ENCODE results near the gene DCLK3. TPM values are rescaled to one million over a fixed set of nuclear protein-coding genes. Genes with fewer than 3 reads are reported as not detected.

Gene DCLK3
- total RNA-seq, 1 donor from 2014 or later: not detected

DNA sequence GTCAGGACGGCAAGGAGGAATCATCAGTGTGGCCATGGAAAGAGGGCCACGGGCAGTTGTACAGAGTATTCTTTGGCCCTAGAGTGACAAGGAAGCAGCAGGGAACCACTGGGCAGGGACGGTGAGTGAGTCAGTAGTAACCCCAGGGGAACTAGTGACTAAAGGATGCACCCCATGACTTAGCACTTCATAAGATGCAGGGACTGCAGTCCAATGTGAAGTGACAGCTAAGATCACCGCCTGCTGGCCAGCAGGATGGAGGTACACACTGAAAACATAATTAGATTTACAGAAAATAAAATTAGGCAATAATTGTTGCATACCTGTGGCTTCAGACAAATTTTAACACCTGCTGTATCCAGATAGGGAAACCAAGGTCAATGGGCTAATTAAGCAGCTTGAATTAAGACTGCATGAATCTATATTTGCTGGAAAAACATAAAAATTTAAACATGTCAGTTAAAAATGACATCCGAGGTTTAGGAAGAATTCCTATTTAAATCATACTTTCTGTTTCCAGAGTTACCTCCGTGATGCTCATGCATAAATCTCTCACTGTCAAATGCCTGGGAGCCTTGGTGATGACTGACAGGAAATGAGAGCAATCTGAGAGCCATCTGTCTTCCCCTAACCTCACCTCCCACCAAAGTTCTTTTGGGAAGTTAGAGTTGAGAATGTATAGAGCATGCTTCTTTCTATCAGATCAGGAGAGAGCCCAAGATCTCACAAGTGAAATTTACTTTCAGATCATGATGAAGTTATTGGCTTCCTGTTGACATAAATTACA is 56.5 kb downstream of the DCLK3 start:
- DNase-seq (ENCODE audit: low read depth): peak; percentile 30

GRCh38 chr3:36705015-36705414 is 59.3 kb downstream of the DCLK3 start:
- DNase-seq (ENCODE audit: low read depth): no peak

GRCh38 chr3:36704280-36704679 is 60.1 kb downstream of the DCLK3 start:
- no peak for DNase-seq (ENCODE audit: low read depth)

DNA sequence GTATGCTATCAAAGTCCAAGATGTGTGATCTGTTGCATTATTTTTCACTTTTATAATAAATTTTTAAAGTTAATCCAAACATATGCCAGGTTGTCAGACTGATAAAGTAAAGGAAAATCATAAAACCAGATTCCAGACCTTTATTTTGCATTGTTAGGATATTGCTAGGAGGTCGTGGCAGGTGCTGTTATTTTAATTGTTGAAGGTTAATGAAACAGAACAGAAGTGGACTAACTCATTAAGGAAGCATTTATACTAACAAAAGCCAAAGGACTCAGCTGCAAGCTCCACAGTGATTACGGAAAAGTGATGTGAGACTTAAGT is 63.1 kb downstream of the DCLK3 start:
- DNase-seq (ENCODE audit: low read depth): peak; percentile 28

- DNase-seq (ENCODE audit: low read depth): peak; percentile 72
Measured at GRCh38 chr3:36700537-36701248, 63.7 kb downstream of the DCLK3 start.

DNA sequence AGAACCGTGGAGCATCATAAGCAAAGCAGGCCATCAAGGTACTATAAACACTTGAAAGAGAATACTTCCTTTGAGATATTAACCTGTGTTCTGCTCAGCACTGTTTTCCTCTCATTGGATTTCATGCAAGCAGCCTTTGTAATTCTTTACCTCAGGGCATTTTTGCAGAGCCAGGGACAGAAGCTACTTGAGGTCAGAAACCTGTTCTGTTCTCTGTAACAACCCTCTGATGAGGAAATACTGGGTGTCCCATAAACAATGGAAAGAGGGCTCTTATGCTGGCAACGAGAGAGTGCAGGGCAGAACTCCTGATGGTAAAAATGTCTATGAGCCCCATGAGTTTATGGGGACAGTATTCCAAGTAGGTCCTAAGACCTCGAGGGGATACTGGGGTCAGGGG is 66.0 kb downstream of the DCLK3 start:
- DNase-seq (ENCODE audit: low read depth): peak; percentile 69

GRCh38 chr3:36697229-36698001 is 66.9 kb downstream of the DCLK3 start:
- DNase-seq (ENCODE audit: low read depth): no peak

DNA sequence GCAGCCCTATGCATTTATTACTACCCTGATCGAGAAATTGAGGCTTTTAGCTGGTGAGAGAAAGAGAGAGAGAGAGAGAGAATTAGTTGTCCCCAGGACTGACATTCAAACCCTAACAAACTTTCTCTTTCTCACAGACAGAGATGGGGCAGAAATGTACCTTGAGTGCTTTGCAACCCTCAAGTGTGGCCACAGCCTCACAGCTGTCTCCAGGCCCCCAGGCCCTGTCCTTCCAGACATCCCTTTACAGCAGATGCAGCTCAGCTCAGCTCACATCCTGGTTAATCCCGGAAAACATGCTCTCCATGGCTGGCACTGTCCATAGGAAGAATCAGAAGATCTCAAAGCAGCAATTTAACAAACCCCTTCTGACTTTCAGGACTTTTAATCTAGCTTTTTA is 67.6 kb downstream of the DCLK3 start:
- no peak for DNase-seq (ENCODE audit: low read depth)

DNA sequence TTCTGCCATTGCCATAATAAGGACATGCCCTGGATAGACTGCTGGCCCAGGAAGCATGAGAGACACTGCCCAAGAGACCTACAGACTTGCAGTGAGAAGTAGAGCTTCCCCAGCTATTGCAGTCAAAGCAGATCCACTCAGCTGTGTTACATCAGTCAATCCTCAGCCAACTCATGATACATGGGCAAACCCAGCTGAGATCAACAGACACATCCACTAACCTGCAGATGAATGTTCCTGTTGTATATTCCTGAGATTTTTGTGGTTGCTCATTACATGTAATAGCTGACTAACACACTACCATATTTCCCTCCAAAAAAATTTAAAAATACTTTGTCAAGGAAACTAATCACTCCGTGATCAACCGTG is 68.6 kb downstream of the DCLK3 start:
- peak; percentile 43 for DNase-seq (ENCODE audit: low read depth)

DNA sequence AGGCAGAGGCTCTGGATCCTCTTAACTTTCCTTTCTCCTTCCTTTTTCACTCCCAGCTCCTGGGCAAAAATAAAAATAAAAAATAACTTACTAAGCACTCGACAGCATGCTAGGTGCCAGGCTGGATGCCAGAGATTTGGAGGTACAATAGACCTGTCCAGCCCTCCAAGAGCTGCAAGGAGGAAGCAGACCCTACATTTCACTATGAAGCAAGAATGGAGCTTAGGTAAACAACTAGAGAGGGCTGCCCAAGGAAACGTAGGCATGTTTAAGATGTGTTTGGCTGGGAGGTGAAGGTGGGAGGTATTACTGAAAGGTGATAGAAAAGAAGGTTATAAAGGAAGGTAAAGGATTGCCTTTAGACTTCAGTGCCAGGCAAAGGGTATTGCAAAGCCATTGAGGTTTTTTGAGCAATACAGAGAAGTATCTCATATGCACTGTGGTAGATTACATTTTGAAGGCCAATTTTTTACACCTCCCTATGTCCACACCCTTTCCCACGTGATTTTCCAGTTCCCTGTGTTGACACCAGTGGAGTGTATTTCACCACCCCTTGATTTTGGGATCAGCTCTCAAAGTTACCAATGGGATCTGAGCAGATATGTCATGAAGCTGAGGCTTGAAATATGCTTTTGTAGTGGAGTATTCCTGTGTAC is 69.1 kb downstream of the DCLK3 start:
- no peak for DNase-seq (ENCODE audit: low read depth)

- no peak for DNase-seq (ENCODE audit: low read depth)
Measured at GRCh38 chr3:36693670-36694069, 70.7 kb downstream of the DCLK3 start.

DNA sequence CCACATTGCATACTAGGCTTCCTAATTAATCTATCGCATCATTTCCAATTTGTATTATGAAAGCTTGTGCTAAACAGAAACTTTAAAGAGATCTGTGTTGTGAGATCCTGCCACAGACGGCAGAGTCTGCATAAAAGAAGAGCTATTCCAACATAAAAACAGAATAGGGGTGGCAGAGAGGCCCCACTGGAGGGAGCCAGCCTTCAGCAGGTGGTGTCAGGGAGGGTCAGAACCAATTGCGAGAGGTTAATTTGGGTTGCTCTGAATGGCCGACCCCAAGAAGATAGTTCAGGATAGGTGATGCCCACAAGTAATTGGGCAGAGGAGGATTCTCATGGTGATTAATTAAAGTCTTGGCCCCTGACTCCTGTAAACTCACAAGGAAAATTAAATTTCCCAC is 74.8 kb downstream of the DCLK3 start:
- DNase-seq (ENCODE audit: low read depth): no peak

GRCh38 chr3:36688815-36689214 is 75.5 kb downstream of the DCLK3 start:
- DNase-seq (ENCODE audit: low read depth): no peak

DNA sequence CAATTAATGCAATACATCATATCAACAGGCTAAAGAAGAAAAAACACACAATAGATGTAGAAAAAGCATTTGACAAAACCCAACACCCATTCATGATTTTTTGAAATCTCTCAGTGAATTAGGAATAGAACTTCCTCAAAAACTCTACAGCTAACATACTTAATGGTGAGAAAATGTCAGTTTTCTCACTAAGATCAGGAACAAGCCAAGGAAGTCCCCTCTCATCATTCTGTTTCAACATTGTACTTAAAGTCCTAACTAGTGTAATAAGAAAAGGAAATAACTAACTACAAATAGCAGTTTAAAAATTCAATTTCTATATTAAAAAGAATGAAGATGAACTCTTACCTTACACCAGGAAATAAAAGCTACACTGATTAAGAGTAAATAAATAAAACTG is 77.8 kb downstream of the DCLK3 start:
- DNase-seq (ENCODE audit: low read depth): no peak

DNA sequence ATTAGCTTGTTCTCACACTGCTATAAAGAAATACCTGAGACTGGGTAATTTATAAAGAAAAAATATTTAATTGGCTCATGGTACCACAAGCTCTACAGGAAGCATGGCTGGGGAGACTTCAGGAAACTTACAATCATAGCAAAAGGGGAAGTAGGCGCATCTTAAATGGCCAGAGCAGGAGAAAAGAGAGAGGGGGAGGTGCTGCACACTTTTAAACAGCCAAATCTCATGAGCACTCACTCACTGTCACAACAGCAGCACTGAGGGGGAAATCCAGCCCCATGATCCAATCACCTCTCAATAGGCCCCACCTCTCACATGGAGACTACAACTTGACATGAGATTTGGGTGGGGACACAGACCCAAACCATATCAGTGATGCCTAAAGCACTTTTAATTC is 82.5 kb downstream of the DCLK3 start:
- DNase-seq (ENCODE audit: low read depth): no peak

DNA sequence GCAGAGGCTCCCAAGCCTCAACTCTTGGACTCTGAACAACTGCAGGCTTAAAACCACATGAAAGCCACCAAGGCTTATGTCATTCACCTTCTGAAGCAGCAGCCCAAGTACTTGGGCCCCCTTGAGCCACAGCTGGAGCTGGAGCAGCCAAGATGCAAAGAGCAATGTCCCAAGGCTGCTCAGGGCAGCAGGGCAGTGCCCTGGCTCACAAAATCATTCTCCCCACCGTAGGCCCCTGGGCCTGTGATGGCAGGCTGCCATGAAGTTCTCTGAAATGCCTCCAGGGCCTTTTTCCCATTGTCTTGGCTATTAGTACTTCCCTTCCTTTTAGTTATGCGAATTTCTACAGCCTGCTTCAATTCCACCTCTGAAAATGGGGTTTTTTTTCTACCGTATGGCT is 83.4 kb downstream of the DCLK3 start:
- no peak for DNase-seq (ENCODE audit: low read depth)

DNA sequence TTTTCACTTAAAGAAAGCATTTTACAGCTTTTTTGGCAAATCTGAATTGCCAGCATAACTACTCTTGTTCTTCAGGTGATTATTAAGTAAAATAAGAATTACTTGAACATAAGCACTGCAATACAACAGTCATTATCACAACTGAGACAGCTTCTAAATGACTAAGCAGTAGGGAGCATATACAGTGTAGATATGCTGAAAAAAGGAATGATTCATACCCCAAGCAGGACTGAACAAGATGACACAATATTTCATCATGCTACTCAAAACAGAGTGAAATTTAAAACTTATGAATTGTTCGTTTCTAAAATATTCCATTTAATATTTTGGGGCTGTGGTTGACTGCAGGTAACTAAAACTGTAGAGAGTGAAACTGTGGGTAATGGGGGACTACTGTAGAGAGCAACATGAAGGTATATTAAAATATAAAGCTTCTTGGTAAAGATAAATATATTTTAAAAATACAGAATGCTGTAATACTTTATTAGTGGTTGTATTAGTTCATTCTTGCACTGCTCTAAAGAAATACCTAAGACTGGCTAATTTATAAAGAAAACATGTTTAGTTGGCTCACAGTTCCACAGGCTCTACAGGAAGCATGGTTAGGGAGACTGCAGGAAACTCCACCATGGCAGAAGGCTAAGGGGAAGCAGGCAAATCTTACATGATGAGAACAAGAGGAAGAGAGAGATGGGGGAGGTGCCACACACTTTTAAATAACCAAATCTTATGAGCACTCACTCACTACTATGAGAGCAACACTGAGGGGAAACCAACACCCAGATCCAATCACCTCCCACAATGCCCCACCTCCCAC is 84.8 kb downstream of the DCLK3 start:
- peak; percentile 73 for DNase-seq (ENCODE audit: low read depth)

GRCh38 chr3:36678216-36679013 is 85.9 kb downstream of the DCLK3 start:
- peak; percentile 39 for DNase-seq (ENCODE audit: low read depth)

- peak; percentile 99 for DNase-seq (ENCODE audit: low read depth)
Measured at GRCh38 chr3:36677331-36678007, 86.9 kb downstream of the DCLK3 start.

DNA sequence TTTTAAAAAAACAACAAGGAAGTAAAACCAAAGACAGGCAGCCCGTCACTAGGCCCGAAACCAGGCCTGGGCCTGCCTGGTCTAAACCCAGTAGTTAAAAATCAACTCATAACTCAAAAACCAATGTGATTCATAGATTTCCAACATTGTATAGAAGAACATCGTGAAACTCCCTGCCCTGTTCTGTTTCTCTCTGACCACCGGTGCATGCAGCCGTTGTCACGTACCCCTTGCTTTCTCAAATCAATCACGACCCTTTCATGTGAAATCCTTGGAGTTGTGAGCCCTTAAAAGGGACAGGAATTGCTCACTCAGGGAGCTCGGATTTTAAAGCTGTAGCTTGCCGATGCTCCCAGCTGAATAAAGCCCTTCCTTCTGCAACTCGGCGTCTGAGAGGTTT is 89.5 kb downstream of the DCLK3 start:
- DNase-seq (ENCODE audit: low read depth): peak; percentile 36
